IMR-90 (cell line): ENCODE results near the gene TM4SF1. TPM values are rescaled to one million over a fixed set of nuclear protein-coding genes. Genes with fewer than 3 reads are reported as not detected.
A peak's percentile ranks its signal among the peaks of the same experiment; 100 is the strongest.

ENCODE experiments used
- ATAC-seq: fragments of 200-7000 bp; cut with Tn5 transposase; 2 replicates; pipeline ENCODE4 v1.9.1; 2020; ENCODE audit warnings: low read depth, mild to moderate bottlenecking, moderate library complexity
- BruUV-seq: library from RNA; stranded (reverse); fragments of 400-500 nt; replicated peaks from 2 replicates; lab custom pipeline; 2021; lab: Mats Ljungman, UMichigan
- CTCF ChIA-PET: fragments of 300-600 bp; formaldehyde crosslinking; extraction: SDS; loops from one replicate; lab custom pipeline; 2021; ENCODE audit warnings: antibody characterized with exemption; lab: Yijun Ruan, JAX
- POLR2A ChIA-PET: fragments of 300-600 bp; sonication (Branson Sonifier 250); formaldehyde crosslinking; loops from one replicate; lab custom pipeline; 2022; ENCODE audit warnings: antibody characterized with exemption; ENCODE audit not compliant: unreplicated experiment; lab: Charles Lee
- DNase-seq: peaks from one replicate; pipeline ENCODE4 v3.0.0; 2013
- H2AFZ ChIP-seq: replicated peaks from 2 replicates; pipeline ENCODE3; 2013; ENCODE audit warnings: low read length, mild to moderate bottlenecking; ENCODE audit not compliant: poor library complexity
- H2AK5ac ChIP-seq: 2 replicates; pipeline ENCODE4 v1.6.1; 2013; ENCODE audit warnings: low read depth, low read length, inconsistent platforms
- H2AK9ac ChIP-seq: replicated peaks from 2 replicates; pipeline ENCODE3; 2013; ENCODE audit warnings: mild to moderate bottlenecking, low read depth, low read length, moderate library complexity; ENCODE audit not compliant: poor library complexity
- H2BK120ac ChIP-seq: 2 replicates; pipeline ENCODE4 v1.6.1; 2013; ENCODE audit warnings: low read depth, low read length, inconsistent platforms
- H2BK15ac ChIP-seq: 3 replicates; pipeline ENCODE4 v1.6.1; 2013; ENCODE audit warnings: low read depth, low read length, inconsistent platforms
- H2BK20ac ChIP-seq: 2 replicates; pipeline ENCODE4 v1.6.1; 2013; ENCODE audit warnings: low read depth, mild to moderate bottlenecking, inconsistent platforms, low read length, moderate library complexity
- H2BK5ac ChIP-seq: 2 replicates; pipeline ENCODE4 v1.6.1; 2013; ENCODE audit warnings: mild to moderate bottlenecking, low read depth, low read length, inconsistent platforms; ENCODE audit not compliant: poor library complexity, severe bottlenecking
- H3K14ac ChIP-seq: replicated peaks from 2 replicates; pipeline ENCODE4 v1.6.1; 2013; ENCODE audit warnings: low read depth, low read length, inconsistent platforms
- H3K18ac ChIP-seq: 2 replicates; pipeline ENCODE4 v1.6.1; 2013; ENCODE audit warnings: low read depth, low read length, control low read depth
- H3K23ac ChIP-seq: 2 replicates; pipeline ENCODE4 v1.6.1; 2013; ENCODE audit warnings: low read depth, low read length, inconsistent platforms
- H3K27ac ChIP-seq: 2 replicates; pipeline ENCODE4 v1.5.1; 2013; ENCODE audit warnings: mild to moderate bottlenecking, control low read depth, low read length; ENCODE audit not compliant: insufficient read depth
- H3K27me3 ChIP-seq: 2 replicates; pipeline ENCODE4 v1.6.1; 2013; ENCODE audit warnings: low read length; ENCODE audit not compliant: control insufficient read depth, insufficient read depth
- H3K36me3 ChIP-seq: 2 replicates; pipeline ENCODE4 v1.6.1; 2013; ENCODE audit warnings: low read length, mixed read lengths; ENCODE audit not compliant: control insufficient read depth, insufficient read depth
- H3K4ac ChIP-seq: 2 replicates; pipeline ENCODE4 v1.6.1; 2013; ENCODE audit warnings: low read depth, low read length, inconsistent platforms
- H3K4me1 ChIP-seq: 2 replicates; pipeline ENCODE4 v1.6.1; 2013; ENCODE audit warnings: low read length, mixed read lengths; ENCODE audit not compliant: control insufficient read depth, insufficient read depth
- H3K4me2 ChIP-seq: 2 replicates; pipeline ENCODE4 v1.6.1; 2013; ENCODE audit warnings: low read depth, mild to moderate bottlenecking, control low read depth, low read length, moderate library complexity
- H3K4me3 ChIP-seq: 2 replicates; pipeline ENCODE4 v1.5.1; 2013; ENCODE audit warnings: low read depth, mild to moderate bottlenecking, control low read depth, low read length, moderate library complexity; ENCODE audit not compliant: insufficient read depth
- H3K56ac ChIP-seq: 2 replicates; pipeline ENCODE4 v1.6.1; 2013; ENCODE audit warnings: low read length, inconsistent platforms; ENCODE audit not compliant: insufficient read depth; ENCODE audit errors: extremely low read depth
- H3K79me1 ChIP-seq, 2 experiments: 2 replicates each; pipeline ENCODE4 v1.6.1; 2013; ENCODE audit warnings: low read length in 2 of 2, inconsistent platforms in 1 of 2, low read depth in 1 of 2
- H3K9ac ChIP-seq: 2 replicates; pipeline ENCODE4 v1.6.1; 2013; ENCODE audit warnings: low read depth, low read length, control low read depth
- H3K9me1 ChIP-seq: 2 replicates; pipeline ENCODE4 v1.6.1; 2013; ENCODE audit warnings: low read length, inconsistent platforms; ENCODE audit not compliant: insufficient read depth
- H3K9me3 ChIP-seq: 2 replicates; pipeline ENCODE4 v1.6.1; 2013; ENCODE audit warnings: low read length; ENCODE audit not compliant: control insufficient read depth, insufficient read depth
- H4K20me1 ChIP-seq: 2 replicates; pipeline ENCODE4 v1.6.1; 2013; ENCODE audit warnings: low read length, inconsistent platforms; ENCODE audit not compliant: insufficient read depth
- H4K5ac ChIP-seq: 2 replicates; pipeline ENCODE4 v1.6.1; 2013; ENCODE audit warnings: mild to moderate bottlenecking, low read depth, low read length, control low read depth
- H4K8ac ChIP-seq, 2 experiments: 2 replicates each; pipeline ENCODE4 v1.6.1; 2013; ENCODE audit warnings: low read depth in 2 of 2, low read length in 2 of 2, control low read depth in 1 of 2, inconsistent platforms in 1 of 2
- H4K91ac ChIP-seq: 2 replicates; pipeline ENCODE4 v1.6.1; 2013; ENCODE audit warnings: low read depth, low read length, inconsistent platforms; ENCODE audit not compliant: insufficient read depth
- BHLHE40 ChIP-seq: fragments of 150-350 bp; IDR thresholded peaks from 2 replicates; pipeline ENCODE4 v1.6.1; 2016; ENCODE audit warnings: mild to moderate bottlenecking, low read depth, low read length
- CEBPB ChIP-seq: IDR thresholded peaks from 2 replicates; pipeline ENCODE4 v1.6.1; 2012; ENCODE audit warnings: low read depth, low read length, improper control_type of control experiment
- CHD1 ChIP-seq: IDR thresholded peaks from 2 replicates; pipeline ENCODE4 v1.6.1; 2012; ENCODE audit warnings: low read depth, low read length, improper control_type of control experiment
- CTCF ChIP-seq: conservative IDR thresholded peaks from 2 replicates; pipeline ENCODE4 v1.5.1; 2012; ENCODE audit warnings: mild to moderate bottlenecking, low read depth, low read length, improper control_type of control experiment
- FOS ChIP-seq: fragments of 150-350 bp; IDR thresholded peaks from 2 replicates; pipeline ENCODE4 v1.6.1; 2016; ENCODE audit warnings: low read depth, low read length
- MAFK ChIP-seq: IDR thresholded peaks from 2 replicates; pipeline ENCODE4 v1.6.1; 2012; ENCODE audit warnings: low read depth, low read length, improper control_type of control experiment
- MAZ ChIP-seq: IDR thresholded peaks from 2 replicates; pipeline ENCODE4 v1.6.1; 2012; ENCODE audit warnings: low read depth, mild to moderate bottlenecking, low read length, improper control_type of control experiment, moderate library complexity, borderline replicate concordance
- MXI1 ChIP-seq: IDR thresholded peaks from 2 replicates; pipeline ENCODE4 v1.6.1; 2012; ENCODE audit warnings: low read depth, mild to moderate bottlenecking, low read length, moderate library complexity, borderline replicate concordance
- NFE2L2 ChIP-seq: fragments of 150-350 bp; IDR thresholded peaks from 2 replicates; pipeline ENCODE4 v1.6.1; 2016; ENCODE audit warnings: low read depth, mild to moderate bottlenecking, low read length
- POLR2A ChIP-seq: IDR thresholded peaks from 2 replicates; pipeline ENCODE4 v1.6.1; 2012; ENCODE audit warnings: mild to moderate bottlenecking, low read depth, low read length
- RAD21 ChIP-seq: IDR thresholded peaks from 2 replicates; pipeline ENCODE4 v1.6.1; 2012; ENCODE audit warnings: low read length, improper control_type of control experiment
- RCOR1 ChIP-seq: IDR thresholded peaks from 2 replicates; pipeline ENCODE4 v1.6.1; 2012; ENCODE audit warnings: mild to moderate bottlenecking, low read length, improper control_type of control experiment; ENCODE audit not compliant: insufficient replicate concordance
- RFX5 ChIP-seq: IDR thresholded peaks from 2 replicates; pipeline ENCODE4 v1.8.0; 2012; ENCODE audit warnings: low read depth, mild to moderate bottlenecking, low read length, moderate library complexity
- SMC3 ChIP-seq: fragments of 150-350 bp; IDR thresholded peaks from 2 replicates; pipeline ENCODE4 v1.6.1; 2016; ENCODE audit warnings: low read depth, mild to moderate bottlenecking, antibody characterized with exemption, low read length, moderate library complexity
- USF2 ChIP-seq: fragments of 150-350 bp; IDR thresholded peaks from 2 replicates; pipeline ENCODE4 v1.6.1; 2017; ENCODE audit warnings: mild to moderate bottlenecking, antibody characterized with exemption, low read length, low read depth
- WGBS, 2 experiments: methylation state at CpG; one replicate each; pipeline versions ENCODE4 v1.1.5 to v1.1.7; 2013; ENCODE audit warnings: missing lambda C conversion rate in 2 of 2; ENCODE audit not compliant: insufficient read length in 1 of 2; ENCODE audit errors: extremely low coverage in 2 of 2; 5-methylcytosine and 5-hydroxymethylcytosine counted together
- dilution Hi-C: fragments of 300-500 bp; cut with HindIII; formaldehyde crosslinking; loops from one replicate; pipeline ENCODE4 v1.14.3; 2018; ENCODE audit warnings: low sequenced_read_pairs; ENCODE audit not compliant: unreplicated experiment
- in situ Hi-C: fragments of 300-500 bp; cut with MboI; formaldehyde crosslinking; loops from 3 replicates; pipeline ENCODE4 v1.14.3; 2019; ENCODE audit warnings: low sequenced_read_pairs, inconsistent platforms, mixed read lengths
- intact Hi-C: fragments of 100-400 bp; cut with micrococcal nuclease; formaldehyde crosslinking; loops from 2 replicates; pipeline ENCODE4 v1.10.0; 2022
- polyA plus RNA-seq, 3 experiments: library from polyadenylated mRNA; depleted of rRNA; stranded (reverse); fragments of >200 nt; gene quantifications; 2 replicates each; pipeline ENCODE4 v1.2.3, GENCODE V29; 2012; ENCODE audit warnings: low replicate concordance in 1 of 3
- total RNA-seq: library from RNA; depleted of rRNA; stranded (reverse); fragments of >200 nt; gene quantifications from 2 replicates; pipeline ENCODE4 v1.2.3, GENCODE V29; 2012
- TF ChIP-seq, protein P1 (sequence below): fragments of 150-350 bp; IDR thresholded peaks from 2 replicates; pipeline ENCODE4 v1.6.1; 2016; ENCODE audit warnings: low read depth, mild to moderate bottlenecking, low read length, moderate library complexity, borderline replicate concordance

Gene TM4SF1
- total and polyA plus RNA-seq, 2 of the 4 experiments (the other 2 are of a cell fraction) = 232 to 302 TPM

DNA sequence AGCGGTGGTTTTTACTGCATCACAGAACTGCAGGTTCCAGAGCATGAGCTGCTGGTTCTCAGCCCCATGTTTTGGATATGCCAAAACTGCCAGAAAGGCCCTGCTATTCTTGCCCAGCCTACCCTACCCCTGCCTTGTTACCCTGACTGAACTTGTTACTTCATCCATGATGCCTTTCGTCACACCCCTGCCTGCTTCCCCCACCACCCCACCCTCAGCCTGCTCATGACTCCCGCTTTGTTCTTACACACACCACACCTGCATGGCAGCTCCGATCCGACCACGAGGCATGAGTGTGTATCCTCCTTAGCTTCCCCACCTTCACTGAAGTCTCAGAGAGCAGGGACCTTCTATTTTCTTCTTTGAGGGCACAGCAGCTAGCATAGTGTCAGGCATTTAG lies 5.1 kb upstream of the TM4SF1 start:
- H2AK9ac ChIP-seq = peak overlapping the region; percentile 89
- H3K4me3 ChIP-seq = no peak overlapping the region
- dilution Hi-C loops = no loop called here
- peak overlapping the region; percentile 86; the same call in 2 of the 3 replicates for H2BK15ac ChIP-seq
- TF ChIP-seq SMC3 (no peak), BHLHE40 (no peak), MAFK (no peak), NFE2L2 (no peak), FOS (no peak), CTCF (no peak), USF2 (no peak), CHD1 (no peak), MAZ (no peak), MXI1 (no peak), POLR2A (no peak), RAD21 (no peak), RCOR1 (no peak), RFX5 (no peak), CEBPB (no peak)
- TF ChIP-seq, protein P1, sequence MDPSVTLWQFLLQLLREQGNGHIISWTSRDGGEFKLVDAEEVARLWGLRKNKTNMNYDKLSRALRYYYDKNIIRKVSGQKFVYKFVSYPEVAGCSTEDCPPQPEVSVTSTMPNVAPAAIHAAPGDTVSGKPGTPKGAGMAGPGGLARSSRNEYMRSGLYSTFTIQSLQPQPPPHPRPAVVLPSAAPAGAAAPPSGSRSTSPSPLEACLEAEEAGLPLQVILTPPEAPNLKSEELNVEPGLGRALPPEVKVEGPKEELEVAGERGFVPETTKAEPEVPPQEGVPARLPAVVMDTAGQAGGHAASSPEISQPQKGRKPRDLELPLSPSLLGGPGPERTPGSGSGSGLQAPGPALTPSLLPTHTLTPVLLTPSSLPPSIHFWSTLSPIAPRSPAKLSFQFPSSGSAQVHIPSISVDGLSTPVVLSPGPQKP = no peak
- WGBS, 2 experiments = no CpG with 5 or more reads among the region's 6 CpGs
- H4K20me1 ChIP-seq = no peaks in the 10 kb centered on the region; the same call in 1 of the 2 replicates
- POLR2A ChIA-PET = no interaction called here
- peaks cover 10 to 47% of the 10 kb centered on the region in 2 experiments; a peak in 3 of 4 replicates for H3K79me1 ChIP-seq
- in situ Hi-C loops = no loop called here
- peak overlapping the region; percentile 42 for H3K56ac ChIP-seq
- peak overlapping the region; percentile 99 for H3K4ac ChIP-seq
- H3K14ac ChIP-seq = peak overlapping the region; percentile 81
- intact Hi-C loops = no loop called here
- H4K91ac ChIP-seq = peak overlapping the region; percentile 92
- no peaks in the 10 kb centered on the region for H3K36me3 ChIP-seq
- H3K27ac ChIP-seq = peak overlapping the region; percentile 65
- no peak for ATAC-seq
- peak overlapping the region; percentile 97 for H2BK120ac ChIP-seq
- H3K27me3 ChIP-seq = no peaks in the 10 kb centered on the region
- peaks cover 45% of the 10 kb centered on the region for H3K9me1 ChIP-seq
- no peak for DNase-seq
- CTCF ChIA-PET = interaction anchor here (1.5 kb wide), 1 partner anchor 19 kb away, joined by 4 read pairs; no protein-coding TSS in a partner anchor
- peak overlapping the region; percentile 98 for H2AK5ac ChIP-seq
- H3K4me2 ChIP-seq = peak overlapping the region; percentile 1
- H3K23ac ChIP-seq = peak overlapping the region; percentile 77
- peak overlapping the region; percentile 25 for H2AFZ ChIP-seq
- H4K8ac ChIP-seq = peak overlapping the region; percentile 60 to 88
- peak overlapping the region; percentile 98 for H3K18ac ChIP-seq
- H3K4me1 ChIP-seq = peaks cover 32% of the 10 kb centered on the region
- H3K9me3 ChIP-seq = no peaks in the 10 kb centered on the region
- peak overlapping the region; percentile 97 for H2BK20ac ChIP-seq
- BruUV-seq = no TSS peak
- H3K9ac ChIP-seq = peak overlapping the region; percentile 37; the same call in 1 of the 2 replicates
- H2BK5ac ChIP-seq = peak overlapping the region; percentile 97
- peak overlapping the region; percentile 95 for H4K5ac ChIP-seq
